Activated CD4-positive, alpha-beta memory T cell treated with anti-CD3 and anti-CD28 coated beads, Interleukin-2, amount 10 ng/mL, durations not matched to agents 7 days and 5 days (primary cell): ENCODE data around the gene SLC18B1. TPM values are rescaled to one million over a fixed set of nuclear protein-coding genes. Genes with fewer than 3 reads are reported as not detected.

Source experiments
- CTCF ChIA-PET: fragments of 350-600 bp; sonication (Branson Sonifier 250); formaldehyde crosslinking; loops from one replicate; lab custom pipeline; 2021; ENCODE audit warnings: antibody characterized with exemption, inconsistent platforms; lab: Charles Lee
- POLR2A ChIA-PET: fragments of 350-600 bp; sonication (Branson Sonifier 250); formaldehyde crosslinking; loops from one replicate; lab custom pipeline; 2021; ENCODE audit warnings: antibody characterized with exemption; lab: Charles Lee
- DNase-seq: peaks from one replicate; pipeline ENCODE4 v3.0.0-alpha.2; 2020
- H3K27ac Mint-ChIP-seq: one replicate; pipeline ENCODE4 v1.8.0; 2021; ENCODE audit warnings: mild to moderate bottlenecking, mixed read lengths
- H3K27me3 Mint-ChIP-seq: one replicate; pipeline ENCODE4 v1.8.0; 2021; ENCODE audit warnings: mixed read lengths
- H3K36me3 Mint-ChIP-seq: one replicate; pipeline ENCODE4 v1.8.0; 2021; ENCODE audit warnings: low read depth, mixed read lengths
- H3K4me1 Mint-ChIP-seq: one replicate; pipeline ENCODE4 v1.8.0; 2021; ENCODE audit warnings: mixed read lengths
- H3K4me3 Mint-ChIP-seq: one replicate; pipeline ENCODE4 v1.8.0; 2021; ENCODE audit warnings: mild to moderate bottlenecking, mixed read lengths
- H3K9me3 Mint-ChIP-seq: one replicate; pipeline ENCODE4 v1.8.0; 2021; ENCODE audit warnings: mixed read lengths
- total RNA-seq, 2 experiments: library from RNA; stranded (reverse); gene quantifications; one replicate each; pipeline ENCODE4 v1.2.3, GENCODE V29; 2021

SLC18B1 gene
- total RNA-seq, 2 experiments from 2014 or later = 7.2 to 7.7 TPM

- POLR2A ChIA-PET = no interaction called here
- CTCF ChIA-PET = interaction anchor here (0.7 kb wide), 1 partner anchor 33 kb away, joined by 5 read pairs; no protein-coding TSS in a partner anchor
- peaks cover 33% of the 10 kb centered on the region for H3K4me1 Mint-ChIP-seq
Observed at GRCh38 chr6:132731086-132731485, 67.4 kb downstream of the SLC18B1 start.

GRCh38 chr6:132730560-132730959 lies 67.9 kb downstream of the SLC18B1 start:
- DNase-seq = no peak
- H3K27ac Mint-ChIP-seq = no peak overlapping the region
- H3K9me3 Mint-ChIP-seq = no peaks in the 10 kb centered on the region
- POLR2A ChIA-PET = no interaction called here
- peaks cover 35% of the 10 kb centered on the region for H3K4me1 Mint-ChIP-seq
- peaks cover 6% of the 10 kb centered on the region for H3K36me3 Mint-ChIP-seq
- H3K4me3 Mint-ChIP-seq = no peak overlapping the region
- peaks cover 8% of the 10 kb centered on the region for H3K27me3 Mint-ChIP-seq
- CTCF ChIA-PET = no interaction called here

More at GRCh38 chr6:132731086-132731485, 67.4 kb downstream of the SLC18B1 start:
- peaks cover 6% of the 10 kb centered on the region for H3K36me3 Mint-ChIP-seq
- no peaks in the 10 kb centered on the region for H3K9me3 Mint-ChIP-seq
- H3K4me3 Mint-ChIP-seq = no peak overlapping the region
- no peak overlapping the region for H3K27ac Mint-ChIP-seq
- peaks cover 8% of the 10 kb centered on the region for H3K27me3 Mint-ChIP-seq
- DNase-seq = no peak

GRCh38 chr6:132728616-132729015 lies 69.8 kb downstream of the SLC18B1 start:
- no peak overlapping the region for H3K27ac Mint-ChIP-seq
- ChIA-PET POLR2A (no interaction called here), CTCF (interaction anchor here (0.6 to 1.2 kb wide), 2 partner anchors 23 to 74 kb away, joined by 3 to 4 read pairs; no protein-coding TSS in a partner anchor)
- no peak for DNase-seq
- peaks cover 39% of the 10 kb centered on the region for H3K4me1 Mint-ChIP-seq
- peaks cover 5% of the 10 kb centered on the region for H3K27me3 Mint-ChIP-seq
- no peaks in the 10 kb centered on the region for H3K9me3 Mint-ChIP-seq
- H3K4me3 Mint-ChIP-seq = no peak overlapping the region
- peaks cover 6% of the 10 kb centered on the region for H3K36me3 Mint-ChIP-seq

- peaks cover 31% of the 10 kb centered on the region for H3K4me1 Mint-ChIP-seq
- H3K27ac Mint-ChIP-seq = peak overlapping the region; percentile 37
- no peak for DNase-seq
- H3K4me3 Mint-ChIP-seq = no peak overlapping the region
- ChIA-PET CTCF (no interaction called here), POLR2A (no interaction called here)
- peaks cover 3% of the 10 kb centered on the region for H3K36me3 Mint-ChIP-seq
- H3K27me3 Mint-ChIP-seq = peaks cover 2% of the 10 kb centered on the region
- no peaks in the 10 kb centered on the region for H3K9me3 Mint-ChIP-seq
Observed at GRCh38 chr6:132726608-132726975, 71.8 kb downstream of the SLC18B1 start.

GRCh38 chr6:132725947-132726607 lies 72.4 kb downstream of the SLC18B1 start:
- no peaks in the 10 kb centered on the region for H3K9me3 Mint-ChIP-seq
- H3K4me1 Mint-ChIP-seq = peaks cover 31% of the 10 kb centered on the region
- H3K27ac Mint-ChIP-seq = peak overlapping the region; percentile 37
- ChIA-PET CTCF (interaction anchor here (0.6 kb wide), 1 partner anchor 61 kb away, joined by 3 read pairs; no protein-coding TSS in a partner anchor), POLR2A (no interaction called here)
- peak overlapping the region; percentile 25 for H3K4me3 Mint-ChIP-seq
- DNase-seq = no peak
- H3K36me3 Mint-ChIP-seq = peaks cover 3% of the 10 kb centered on the region
- H3K27me3 Mint-ChIP-seq = peaks cover 2% of the 10 kb centered on the region

- ChIA-PET POLR2A (interaction anchor here (1.0 to 1.8 kb wide), 2 partner anchors 37 to 89 kb away, joined by 3 to 5 read pairs; partner anchors contain the start of gene RPS12), CTCF (no interaction called here)
- H3K27ac Mint-ChIP-seq = peak overlapping the region; percentile 37
- H3K27me3 Mint-ChIP-seq = peaks cover 2% of the 10 kb centered on the region
- H3K36me3 Mint-ChIP-seq = peaks cover 3% of the 10 kb centered on the region
- no peak overlapping the region for H3K4me3 Mint-ChIP-seq
- peaks cover 31% of the 10 kb centered on the region for H3K4me1 Mint-ChIP-seq
- DNase-seq = no peak
- H3K9me3 Mint-ChIP-seq = no peaks in the 10 kb centered on the region
Observed at GRCh38 chr6:132725471-132725870, 73.0 kb downstream of the SLC18B1 start.

GRCh38 chr6:132719736-132720448 lies 78.5 kb downstream of the SLC18B1 start:
- H3K27ac Mint-ChIP-seq = no peak overlapping the region
- H3K36me3 Mint-ChIP-seq = no peaks in the 10 kb centered on the region
- ChIA-PET CTCF (no interaction called here), POLR2A (no interaction called here)
- no peak overlapping the region for H3K4me3 Mint-ChIP-seq
- peaks cover 8% of the 10 kb centered on the region for H3K27me3 Mint-ChIP-seq
- no peaks in the 10 kb centered on the region for H3K9me3 Mint-ChIP-seq
- no peak for DNase-seq
- H3K4me1 Mint-ChIP-seq = peaks cover 4% of the 10 kb centered on the region

Other genes with a start within 250 kb of the SLC18B1 start
- gene TAAR8, start 246.0 kb downstream of the SLC18B1 start, total RNA-seq = not detected
- gene TAAR6, start 228.3 kb downstream of the SLC18B1 start, total RNA-seq = not detected
- not detected for gene TAAR5, start 208.9 kb downstream of the SLC18B1 start, total RNA-seq
- gene TAAR2, start 174.4 kb downstream of the SLC18B1 start, total RNA-seq = not detected
- not detected for gene TAAR1, start 139.5 kb downstream of the SLC18B1 start, total RNA-seq
- not detected for gene VNN1, start 84.6 kb downstream of the SLC18B1 start, total RNA-seq
- gene VNN2, start 40.7 kb downstream of the SLC18B1 start, total RNA-seq = 1 to 10 TPM; 5.3 to 6.1 TPM
- 1,000 to 10,000 TPM; 1,199 to 1,203 TPM for gene RPS12, start 15.9 kb upstream of the SLC18B1 start, total RNA-seq